BE2C (cell line): Measurements from ENCODE around the gene VEPH1.

Experiments used
- DNase-seq: peaks from one replicate; pipeline ENCODE4 v3.0.0-alpha.2; 2020
- H3K27me3 ChIP-seq: fragments of 250-450 bp; sonication (Bioruptor Pico); 2 replicates; pipeline ENCODE4 v1.5.1; 2020; ENCODE audit warnings: mild to moderate bottlenecking
- H3K36me3 ChIP-seq: fragments of 250-450 bp; sonication (Bioruptor Pico); 2 replicates; pipeline ENCODE4 v1.5.1; 2020; ENCODE audit warnings: mild to moderate bottlenecking
- H3K4me1 ChIP-seq: fragments of 250-450 bp; sonication (Bioruptor Pico); 2 replicates; pipeline ENCODE4 v1.5.1; 2020
- H3K4me3 ChIP-seq: 2 replicates; pipeline ENCODE4 v1.5.1; 2011; ENCODE audit warnings: low read depth, low read length
- H3K9me3 ChIP-seq: fragments of 250-450 bp; sonication (Bioruptor Pico); 2 replicates; pipeline ENCODE4 v1.5.1; 2020
- CTCF ChIP-seq: IDR thresholded peaks from 2 replicates; pipeline ENCODE4 v1.5.1; 2012; ENCODE audit warnings: mild to moderate bottlenecking, low read depth, low read length

VEPH1 gene

GRCh38 chr3:157429708-157430107 lies 73.5 kb downstream of the VEPH1 start:
- no peak for DNase-seq
- H3K9me3 ChIP-seq: no peaks in the 10 kb centered on the region
- peaks cover 4% of the 10 kb centered on the region; the same call in 1 of the 2 replicates for H3K27me3 ChIP-seq
- H3K4me3 ChIP-seq: no peak overlapping the region
- H3K4me1 ChIP-seq: no peaks in the 10 kb centered on the region
- TF ChIP-seq CTCF: no peak
- no peaks in the 10 kb centered on the region for H3K36me3 ChIP-seq

DNA sequence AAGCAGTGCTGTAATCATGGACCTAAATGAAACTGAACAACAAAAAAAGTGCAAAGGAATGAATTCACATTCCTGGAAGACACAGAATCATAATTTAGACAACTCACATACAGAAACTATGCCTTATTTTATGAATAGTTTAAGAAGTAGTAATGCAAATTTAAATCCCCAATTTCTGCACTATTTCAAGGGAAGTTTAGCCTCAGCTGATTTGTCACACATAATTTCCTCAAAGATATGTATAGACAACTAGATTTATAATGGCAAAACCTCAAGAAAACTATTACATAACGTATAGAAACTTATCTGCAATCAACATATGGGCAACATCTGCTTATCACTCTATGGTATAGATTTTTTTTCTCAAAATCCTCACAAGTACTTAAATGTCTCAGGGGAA lies 74.4 kb downstream of the VEPH1 start:
- no peaks in the 10 kb centered on the region for H3K9me3 ChIP-seq
- H3K36me3 ChIP-seq: no peaks in the 10 kb centered on the region
- peaks cover 4% of the 10 kb centered on the region; the same call in 1 of the 2 replicates for H3K27me3 ChIP-seq
- no peaks in the 10 kb centered on the region for H3K4me1 ChIP-seq
- H3K4me3 ChIP-seq: no peak overlapping the region
- TF ChIP-seq CTCF: no peak
- DNase-seq: no peak

- H3K9me3 ChIP-seq: no peaks in the 10 kb centered on the region
- H3K36me3 ChIP-seq: no peaks in the 10 kb centered on the region
- H3K4me3 ChIP-seq: no peak overlapping the region
- no peak for DNase-seq
- peaks cover 4% of the 10 kb centered on the region; the same call in 1 of the 2 replicates for H3K27me3 ChIP-seq
- no peaks in the 10 kb centered on the region for H3K4me1 ChIP-seq
- TF ChIP-seq CTCF: no peak
Observed at GRCh38 chr3:157427901-157428300, 75.3 kb downstream of the VEPH1 start.

DNA sequence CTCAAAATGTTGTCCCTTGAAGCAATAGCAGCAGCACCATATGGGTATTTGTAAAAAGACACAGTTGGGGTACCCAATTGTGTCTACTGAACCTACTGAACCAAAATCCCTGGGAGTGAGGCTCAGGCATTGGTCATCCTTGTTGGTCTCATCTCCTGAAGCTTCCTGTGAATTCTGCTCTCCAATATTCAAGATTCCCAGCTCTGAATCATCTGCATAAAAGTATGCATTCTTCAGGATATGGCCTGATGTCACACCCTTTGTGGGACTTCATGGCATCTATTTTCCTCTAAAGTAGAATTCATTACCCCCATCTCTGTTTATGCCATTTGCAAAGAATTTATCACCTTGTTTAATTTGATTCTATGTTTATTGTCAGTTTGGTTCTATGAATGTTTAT lies 79.9 kb downstream of the VEPH1 start:
- no peaks in the 10 kb centered on the region for H3K4me1 ChIP-seq
- no peak for TF ChIP-seq CTCF
- no peaks in the 10 kb centered on the region for H3K27me3 ChIP-seq
- no peak for DNase-seq
- H3K4me3 ChIP-seq: no peak overlapping the region
- no peaks in the 10 kb centered on the region for H3K36me3 ChIP-seq
- H3K9me3 ChIP-seq: no peaks in the 10 kb centered on the region

- no peak overlapping the region for H3K4me3 ChIP-seq
- no peak for TF ChIP-seq CTCF
- no peaks in the 10 kb centered on the region for H3K4me1 ChIP-seq
- no peaks in the 10 kb centered on the region for H3K36me3 ChIP-seq
- H3K9me3 ChIP-seq: no peaks in the 10 kb centered on the region
- H3K27me3 ChIP-seq: no peaks in the 10 kb centered on the region
- no peak for DNase-seq
Observed at GRCh38 chr3:157420606-157421130, 82.5 kb downstream of the VEPH1 start.

- no peak for DNase-seq
- H3K27me3 ChIP-seq: no peaks in the 10 kb centered on the region
Observed at GRCh38 chr3:157418104-157418503, 85.1 kb downstream of the VEPH1 start.

More at GRCh38 chr3:157418104-157418503, 85.1 kb downstream of the VEPH1 start:
- no peak for TF ChIP-seq CTCF
- H3K9me3 ChIP-seq: no peaks in the 10 kb centered on the region
- H3K4me1 ChIP-seq: no peaks in the 10 kb centered on the region
- H3K4me3 ChIP-seq: no peak overlapping the region
- no peaks in the 10 kb centered on the region for H3K36me3 ChIP-seq
